GM10266 (cell line): ENCODE results near the gene LAMP5.

Experiments
- DNase-seq: peaks from one replicate; pipeline ENCODE4 v3.0.0; 2012; ENCODE audit errors: extremely low spot score
- TF ChIP-seq, protein P1 (sequence below): IDR thresholded peaks from 2 replicates; pipeline ENCODE4 v1.5.1; 2012; ENCODE audit warnings: mild to moderate bottlenecking, low read depth; ENCODE audit not compliant: control insufficient read depth, insufficient read depth; ENCODE audit errors: missing control alignments

The LAMP5 gene

DNA sequence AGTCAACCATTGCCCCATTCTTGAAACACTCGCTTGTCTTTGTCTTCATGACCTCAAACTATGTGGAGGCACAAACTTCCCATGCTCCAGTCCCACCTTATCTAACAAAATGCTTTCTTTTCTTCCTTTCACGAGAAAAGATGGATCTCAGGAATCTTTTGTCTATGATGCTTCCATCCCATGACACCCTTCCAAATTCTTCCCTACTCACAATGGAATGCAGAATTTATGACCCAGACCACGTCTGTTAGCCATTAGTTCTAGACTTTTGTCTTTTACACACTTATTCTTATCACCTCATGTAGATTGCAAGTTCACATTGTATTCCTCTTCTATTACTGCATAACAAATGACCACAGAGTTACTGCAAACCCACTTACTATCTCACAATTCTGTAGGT, 24.2 kb upstream of the LAMP5 start:
- TF ChIP-seq, protein P1, sequence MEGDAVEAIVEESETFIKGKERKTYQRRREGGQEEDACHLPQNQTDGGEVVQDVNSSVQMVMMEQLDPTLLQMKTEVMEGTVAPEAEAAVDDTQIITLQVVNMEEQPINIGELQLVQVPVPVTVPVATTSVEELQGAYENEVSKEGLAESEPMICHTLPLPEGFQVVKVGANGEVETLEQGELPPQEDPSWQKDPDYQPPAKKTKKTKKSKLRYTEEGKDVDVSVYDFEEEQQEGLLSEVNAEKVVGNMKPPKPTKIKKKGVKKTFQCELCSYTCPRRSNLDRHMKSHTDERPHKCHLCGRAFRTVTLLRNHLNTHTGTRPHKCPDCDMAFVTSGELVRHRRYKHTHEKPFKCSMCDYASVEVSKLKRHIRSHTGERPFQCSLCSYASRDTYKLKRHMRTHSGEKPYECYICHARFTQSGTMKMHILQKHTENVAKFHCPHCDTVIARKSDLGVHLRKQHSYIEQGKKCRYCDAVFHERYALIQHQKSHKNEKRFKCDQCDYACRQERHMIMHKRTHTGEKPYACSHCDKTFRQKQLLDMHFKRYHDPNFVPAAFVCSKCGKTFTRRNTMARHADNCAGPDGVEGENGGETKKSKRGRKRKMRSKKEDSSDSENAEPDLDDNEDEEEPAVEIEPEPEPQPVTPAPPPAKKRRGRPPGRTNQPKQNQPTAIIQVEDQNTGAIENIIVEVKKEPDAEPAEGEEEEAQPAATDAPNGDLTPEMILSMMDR: no peak
- no peak for DNase-seq

DNA sequence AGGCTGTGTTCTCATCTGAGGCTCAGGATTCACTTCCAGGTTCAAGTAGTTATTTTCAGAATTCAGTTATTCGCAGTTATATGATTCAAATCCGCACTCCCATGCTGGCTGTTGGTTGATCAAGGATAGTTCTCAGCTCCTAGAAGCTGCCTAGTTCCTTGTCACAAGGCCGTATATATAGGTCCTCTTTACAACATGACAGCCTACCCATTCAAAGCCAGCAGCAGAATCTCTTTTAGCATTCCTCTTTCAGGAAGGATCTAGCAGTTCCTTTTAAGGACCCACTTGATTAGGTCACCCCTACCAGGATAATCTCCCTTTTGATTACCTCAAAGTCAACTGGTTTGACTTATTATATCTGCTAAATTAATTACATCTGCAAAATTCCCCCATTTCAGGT, 23.8 kb upstream of the LAMP5 start:
- TF ChIP-seq, protein P1: no peak

DNA sequence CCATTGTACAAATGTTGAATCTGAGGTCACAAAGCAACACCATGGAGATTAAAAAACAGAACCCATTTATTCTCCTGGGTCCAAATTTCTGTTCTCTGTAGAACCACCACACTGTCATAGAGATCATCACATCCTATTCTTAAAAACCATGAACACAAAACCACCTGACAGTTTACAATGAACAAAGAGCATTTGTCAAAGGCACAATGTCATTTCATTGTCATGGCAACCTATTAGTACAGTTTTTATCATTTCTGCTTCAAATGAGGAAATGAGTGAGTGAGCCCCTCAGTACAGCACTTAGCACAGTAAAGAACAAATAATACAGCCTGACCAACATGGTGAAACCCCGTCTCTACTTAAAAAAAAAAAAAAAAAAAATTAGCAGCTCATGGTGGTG, 23.1 kb upstream of the LAMP5 start:
- DNase-seq: no peak
- TF ChIP-seq, protein P1: no peak

More for the DNA sequence above, 23.8 kb upstream of the LAMP5 start:
- DNase-seq: no peak

DNA sequence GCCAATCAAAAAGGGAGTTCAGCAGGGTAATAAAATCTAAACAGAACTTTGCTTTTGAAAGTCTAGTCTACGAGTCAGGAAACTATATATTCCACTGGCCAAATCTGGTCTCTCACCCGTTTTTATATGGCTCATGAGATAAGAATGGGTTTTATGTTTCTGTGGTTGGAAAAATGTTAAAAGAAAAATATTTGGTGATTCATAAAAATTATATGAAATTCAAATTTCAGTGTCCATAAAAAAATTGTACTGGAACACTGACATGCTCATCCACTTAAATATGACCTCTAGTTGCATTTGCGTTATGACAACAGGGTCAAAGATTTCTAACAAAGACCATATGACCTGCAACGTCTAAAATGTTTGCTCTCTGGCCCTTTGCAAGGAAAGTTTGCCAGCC, 22.3 kb upstream of the LAMP5 start:
- TF ChIP-seq, protein P1: no peak
- no peak for DNase-seq

DNA sequence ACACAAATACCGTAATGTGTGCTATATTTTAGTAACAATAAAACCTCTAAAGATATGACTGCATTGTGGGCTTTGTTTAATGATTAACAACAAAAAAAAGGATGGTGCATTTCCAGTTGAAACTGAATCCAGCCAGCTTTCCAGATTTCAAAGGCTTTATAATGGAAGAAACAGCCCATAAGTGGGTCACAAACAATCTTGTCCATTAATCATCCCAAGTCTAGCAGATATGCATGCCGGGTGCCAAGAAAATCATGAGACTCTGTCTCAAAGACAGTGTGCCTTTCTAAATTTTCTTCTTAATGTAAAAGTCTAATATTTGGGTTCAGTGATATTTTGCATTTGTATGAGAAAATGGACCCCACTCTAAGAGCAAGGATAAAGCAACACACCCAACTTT, 20.6 kb upstream of the LAMP5 start:
- TF ChIP-seq, protein P1: no peak
- no peak for DNase-seq

DNA sequence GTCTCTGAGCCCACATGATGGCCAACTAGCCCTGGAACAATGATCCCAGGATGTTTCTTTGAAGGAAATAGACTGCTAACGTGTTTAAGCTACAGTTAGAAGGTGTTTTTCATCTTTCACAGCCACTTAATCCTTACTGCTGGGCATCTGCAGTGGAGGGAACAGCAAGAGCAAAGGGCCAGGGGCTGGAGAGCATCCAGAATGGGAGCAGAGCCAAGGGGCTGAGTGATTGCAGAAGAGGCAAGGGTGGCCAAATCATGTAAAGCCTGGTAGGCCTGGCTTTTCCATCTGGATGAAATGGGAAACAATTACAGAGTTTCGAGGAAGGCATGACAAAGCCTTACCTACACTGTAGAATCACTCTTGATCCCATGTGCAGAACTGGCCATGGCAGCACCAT, 18.7 kb upstream of the LAMP5 start:
- DNase-seq: no peak
- TF ChIP-seq, protein P1: no peak

DNA sequence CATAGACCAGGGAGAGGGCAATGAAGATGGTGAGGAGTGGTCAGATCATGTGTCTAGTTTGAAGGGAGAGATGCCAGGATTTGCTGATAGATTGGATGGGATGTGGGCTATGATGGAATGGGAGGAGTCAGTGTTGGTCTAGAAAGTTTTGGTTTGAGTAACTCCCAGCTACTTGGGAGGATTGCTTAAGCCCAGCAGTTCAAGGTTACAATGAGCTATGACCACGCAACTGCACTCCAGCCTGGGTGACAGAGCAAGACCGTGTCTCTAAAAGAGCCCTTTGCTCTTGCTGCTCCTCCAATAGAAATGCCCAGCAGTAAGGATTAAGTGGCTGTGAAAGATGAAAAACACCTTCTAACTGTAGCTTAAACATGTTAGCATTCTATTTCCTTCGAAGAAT, 18.2 kb upstream of the LAMP5 start:
- no peak for DNase-seq
- TF ChIP-seq, protein P1: no peak
